SU-DHL-6 (cell line): ENCODE measurements around the gene IL20RA.

Source experiments
- H2AFZ ChIP-seq: fragments of 200-600 bp; sonication (generic); 2 replicates; pipeline ENCODE4 v1.6.1; 2014; ENCODE audit warnings: low read depth, mild to moderate bottlenecking, moderate library complexity, mixed read lengths, antibody characterized with exemption, low read length; ENCODE audit not compliant: severe bottlenecking
- H3F3A ChIP-seq: fragments of 200-600 bp; shearing (Covaris generic); 2 replicates; pipeline ENCODE4 v1.6.0; 2016; ENCODE audit warnings: antibody characterized with exemption, mild to moderate bottlenecking; ENCODE audit not compliant: insufficient read depth
- H3K27ac ChIP-seq: fragments of 200-600 bp; sonication (generic); 2 replicates; pipeline ENCODE4 v1.5.1; 2016; ENCODE audit warnings: low read depth, mild to moderate bottlenecking, low read length, moderate library complexity, mixed read lengths
- H3K27me3 ChIP-seq: fragments of 200-600 bp; sonication (generic), shearing (Covaris generic); 2 replicates; pipeline ENCODE4 v1.6.0; 2014; ENCODE audit warnings: mild to moderate bottlenecking, low read length
- H3K36me3 ChIP-seq: fragments of 200-600 bp; sonication (generic); 2 replicates; pipeline ENCODE4 v1.6.1; 2014; ENCODE audit warnings: mild to moderate bottlenecking, low read length, mixed read lengths
- H3K4me2 ChIP-seq: fragments of 300-600, 200-600 bp; shearing (Covaris generic), sonication (generic); 2 replicates; pipeline ENCODE4 v1.6.0; 2014; ENCODE audit warnings: low read length, low read depth, mild to moderate bottlenecking; ENCODE audit not compliant: poor library complexity, severe bottlenecking
- H3K4me3 ChIP-seq: fragments of 200-600 bp; sonication (generic); 2 replicates; pipeline ENCODE4 v1.5.1; 2014; ENCODE audit warnings: antibody characterized with exemption, low read length, mild to moderate bottlenecking, mixed read lengths; ENCODE audit not compliant: insufficient read depth, poor library complexity, severe bottlenecking
- H3K79me2 ChIP-seq: fragments of 200-600 bp; sonication (generic); 2 replicates; pipeline ENCODE4 v1.6.1; 2014; ENCODE audit warnings: mild to moderate bottlenecking, low read length, moderate library complexity; ENCODE audit not compliant: insufficient read depth
- H3K9ac ChIP-seq: fragments of 200-600 bp; sonication (generic); 2 replicates; pipeline ENCODE4 v1.7.0; 2014; ENCODE audit warnings: mild to moderate bottlenecking, low read length
- H3K9me2 ChIP-seq: fragments of 200-600 bp; sonication (generic); replicated peaks from 2 replicates; pipeline ENCODE4 v1.6.1; 2014; ENCODE audit warnings: low read length; ENCODE audit not compliant: insufficient read depth
- H3K9me3 ChIP-seq: fragments of 200-600 bp; sonication (generic); 2 replicates; pipeline ENCODE4 v1.6.1; 2014; ENCODE audit warnings: low read length, mixed read lengths; ENCODE audit not compliant: insufficient read depth
- H4K20me1 ChIP-seq: fragments of 200-600 bp; sonication (generic); 2 replicates; pipeline ENCODE4 v1.6.1; 2014; ENCODE audit warnings: low read depth, mild to moderate bottlenecking, antibody characterized with exemption, low read length, moderate library complexity, mixed read lengths
- EZH2phosphoT487 ChIP-seq: fragments of 200-600 bp; sonication (generic), shearing (Covaris generic); conservative IDR thresholded peaks from 2 replicates; pipeline ENCODE4 v1.6.1; 2018; ENCODE audit warnings: mild to moderate bottlenecking, antibody characterized with exemption, low read length, moderate library complexity, mixed read lengths
- TF ChIP-seq, protein P1 (sequence below): fragments of 200-600 bp; sonication (generic); IDR thresholded peaks from one replicate; pipeline ENCODE4 v1.5.1; 2017; ENCODE audit warnings: antibody characterized with exemption, mild to moderate bottlenecking, low read length, moderate library complexity; ENCODE audit not compliant: insufficient read depth, poor library complexity, severe bottlenecking

IL20RA gene

DNA sequence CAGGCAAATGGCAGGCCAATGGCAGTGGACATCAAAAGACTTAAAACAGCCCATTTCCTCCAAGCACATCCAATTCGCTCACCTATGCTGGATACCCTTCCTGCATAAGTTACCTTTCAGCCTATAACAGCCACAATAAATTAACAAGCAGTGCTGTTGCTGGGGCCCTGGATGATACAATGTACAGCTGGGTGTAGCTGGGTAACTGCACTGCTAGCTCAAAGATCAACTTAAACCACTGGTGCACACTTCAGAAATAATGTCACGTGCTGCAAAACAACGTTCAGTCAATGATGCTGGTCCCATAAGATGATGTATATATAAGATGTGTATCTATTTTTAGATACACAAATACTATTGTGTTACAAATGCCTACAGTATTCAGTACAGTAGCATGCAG lies 13.6 kb downstream of the IL20RA start:
- Histone ChIP-seq H3K79me2 (no peaks in the 10 kb centered on the region), H2AFZ (no peak overlapping the region), H3K9ac (no peak overlapping the region), H3K4me3 (no peak overlapping the region), H3K9me3 (no peaks in the 10 kb centered on the region), H3K27ac (no peak overlapping the region), H3F3A (no peaks in the 10 kb centered on the region), H4K20me1 (no peaks in the 10 kb centered on the region), H3K27me3 (no peaks in the 10 kb centered on the region), H3K36me3 (no peaks in the 10 kb centered on the region), H3K4me2 (no peak overlapping the region), H3K9me2 (no peaks in the 10 kb centered on the region)
- TF ChIP-seq, protein P1, sequence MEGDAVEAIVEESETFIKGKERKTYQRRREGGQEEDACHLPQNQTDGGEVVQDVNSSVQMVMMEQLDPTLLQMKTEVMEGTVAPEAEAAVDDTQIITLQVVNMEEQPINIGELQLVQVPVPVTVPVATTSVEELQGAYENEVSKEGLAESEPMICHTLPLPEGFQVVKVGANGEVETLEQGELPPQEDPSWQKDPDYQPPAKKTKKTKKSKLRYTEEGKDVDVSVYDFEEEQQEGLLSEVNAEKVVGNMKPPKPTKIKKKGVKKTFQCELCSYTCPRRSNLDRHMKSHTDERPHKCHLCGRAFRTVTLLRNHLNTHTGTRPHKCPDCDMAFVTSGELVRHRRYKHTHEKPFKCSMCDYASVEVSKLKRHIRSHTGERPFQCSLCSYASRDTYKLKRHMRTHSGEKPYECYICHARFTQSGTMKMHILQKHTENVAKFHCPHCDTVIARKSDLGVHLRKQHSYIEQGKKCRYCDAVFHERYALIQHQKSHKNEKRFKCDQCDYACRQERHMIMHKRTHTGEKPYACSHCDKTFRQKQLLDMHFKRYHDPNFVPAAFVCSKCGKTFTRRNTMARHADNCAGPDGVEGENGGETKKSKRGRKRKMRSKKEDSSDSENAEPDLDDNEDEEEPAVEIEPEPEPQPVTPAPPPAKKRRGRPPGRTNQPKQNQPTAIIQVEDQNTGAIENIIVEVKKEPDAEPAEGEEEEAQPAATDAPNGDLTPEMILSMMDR, result no peak
- TF ChIP-seq EZH2phosphoT487, result no peak

DNA sequence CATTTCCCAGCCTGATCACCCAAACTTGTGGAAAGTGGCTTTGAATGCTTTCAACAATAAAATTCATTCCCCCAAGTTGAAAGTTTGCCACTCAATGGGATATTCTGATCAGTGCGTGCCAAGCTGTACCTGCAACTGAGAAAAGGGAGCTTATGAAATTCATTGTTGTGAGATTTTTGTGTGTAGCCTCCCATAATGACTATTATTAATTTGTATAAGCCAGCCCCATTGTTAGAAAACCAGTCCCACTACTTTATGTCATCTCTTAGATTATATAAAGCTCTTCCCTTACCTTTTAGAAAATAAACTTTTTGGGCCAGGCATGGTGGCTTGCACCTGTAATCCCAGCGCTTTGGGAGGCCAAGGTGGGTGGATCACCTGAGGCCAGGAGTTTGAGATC lies 15.9 kb downstream of the IL20RA start:
- H3K27me3 ChIP-seq, result no peaks in the 10 kb centered on the region
- no peaks in the 10 kb centered on the region for H3F3A ChIP-seq
- no peak overlapping the region for H3K27ac ChIP-seq
- H3K9ac ChIP-seq, result no peak overlapping the region
- no peak overlapping the region for H2AFZ ChIP-seq
- H3K79me2 ChIP-seq, result no peaks in the 10 kb centered on the region
- no peak overlapping the region for H3K4me3 ChIP-seq
- H3K9me2 ChIP-seq, result no peaks in the 10 kb centered on the region
- H3K9me3 ChIP-seq, result no peaks in the 10 kb centered on the region
- TF ChIP-seq EZH2phosphoT487, result no peak
- TF ChIP-seq, protein P1, result no peak
- no peaks in the 10 kb centered on the region for H4K20me1 ChIP-seq
- H3K36me3 ChIP-seq, result no peaks in the 10 kb centered on the region
- no peak overlapping the region for H3K4me2 ChIP-seq

DNA sequence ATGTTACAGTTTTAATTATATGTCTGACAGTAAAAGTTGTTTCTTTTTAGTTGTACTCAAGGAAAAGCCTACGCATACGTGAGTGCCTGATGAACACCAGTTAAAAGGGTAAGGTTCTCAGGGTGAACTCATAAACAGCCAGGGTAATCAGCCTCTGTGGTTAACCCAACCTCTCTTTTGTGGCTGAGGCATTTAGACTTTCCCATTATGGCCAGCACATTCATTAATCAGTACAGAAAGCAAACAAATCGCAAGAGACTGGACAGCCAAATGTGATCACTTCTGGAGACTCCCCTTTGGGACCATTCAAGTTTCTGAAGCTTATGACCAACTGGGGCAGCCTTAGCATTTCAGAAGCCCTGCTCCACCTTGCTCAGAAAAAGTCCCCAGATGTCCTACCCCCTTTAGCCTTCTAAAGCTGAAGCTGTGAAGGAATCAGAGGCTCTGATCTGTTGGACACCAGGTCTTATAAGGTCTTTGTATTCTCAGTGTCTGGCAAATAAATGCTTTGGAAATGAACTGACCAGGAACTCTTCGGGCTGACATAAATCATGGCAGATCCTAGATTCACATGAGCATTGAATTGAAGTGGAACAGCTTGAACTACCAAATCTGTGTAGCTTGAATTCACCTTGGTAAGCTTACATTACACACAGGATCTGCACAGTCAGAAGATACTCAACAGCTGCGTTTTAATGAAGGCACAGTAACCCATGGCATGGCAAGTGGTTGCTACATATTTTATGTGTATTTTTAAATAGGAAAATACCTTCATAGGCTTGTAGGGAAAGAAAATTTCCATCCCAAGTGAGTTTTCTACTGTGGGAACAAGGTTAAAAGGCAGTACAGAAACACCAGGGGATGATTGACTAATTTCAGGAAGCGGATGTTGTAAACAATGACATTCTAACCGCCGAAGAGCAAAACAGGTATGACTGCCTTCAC lies 18.7 kb downstream of the IL20RA start:
- Histone ChIP-seq H3K27ac (no peak overlapping the region), H3K4me2 (no peak overlapping the region), H3K9me3 (no peaks in the 10 kb centered on the region), H3K9ac (no peak overlapping the region), H3K36me3 (no peaks in the 10 kb centered on the region), H2AFZ (no peak overlapping the region), H3K9me2 (no peaks in the 10 kb centered on the region), H4K20me1 (no peaks in the 10 kb centered on the region), H3K4me3 (no peak overlapping the region), H3K27me3 (no peaks in the 10 kb centered on the region), H3F3A (no peaks in the 10 kb centered on the region), H3K79me2 (no peaks in the 10 kb centered on the region)
- TF ChIP-seq EZH2phosphoT487, result no peak
- TF ChIP-seq, protein P1, result no peak
